ENCODE results near the gene GABRA5.

GRCh38 chr15:26954403-26954802 lies 87.5 kb downstream of the GABRA5 start:
- TF ChIP-seq POLR2AphosphoS5 (IDR thresholded peaks at IDR 0.05) (no peak), EP300 (IDR thresholded peaks at IDR 0.05) (no peak), POLR2A (IDR thresholded peaks at IDR 0.05) (no peak)
- TF ChIP-seq, protein P1, sequence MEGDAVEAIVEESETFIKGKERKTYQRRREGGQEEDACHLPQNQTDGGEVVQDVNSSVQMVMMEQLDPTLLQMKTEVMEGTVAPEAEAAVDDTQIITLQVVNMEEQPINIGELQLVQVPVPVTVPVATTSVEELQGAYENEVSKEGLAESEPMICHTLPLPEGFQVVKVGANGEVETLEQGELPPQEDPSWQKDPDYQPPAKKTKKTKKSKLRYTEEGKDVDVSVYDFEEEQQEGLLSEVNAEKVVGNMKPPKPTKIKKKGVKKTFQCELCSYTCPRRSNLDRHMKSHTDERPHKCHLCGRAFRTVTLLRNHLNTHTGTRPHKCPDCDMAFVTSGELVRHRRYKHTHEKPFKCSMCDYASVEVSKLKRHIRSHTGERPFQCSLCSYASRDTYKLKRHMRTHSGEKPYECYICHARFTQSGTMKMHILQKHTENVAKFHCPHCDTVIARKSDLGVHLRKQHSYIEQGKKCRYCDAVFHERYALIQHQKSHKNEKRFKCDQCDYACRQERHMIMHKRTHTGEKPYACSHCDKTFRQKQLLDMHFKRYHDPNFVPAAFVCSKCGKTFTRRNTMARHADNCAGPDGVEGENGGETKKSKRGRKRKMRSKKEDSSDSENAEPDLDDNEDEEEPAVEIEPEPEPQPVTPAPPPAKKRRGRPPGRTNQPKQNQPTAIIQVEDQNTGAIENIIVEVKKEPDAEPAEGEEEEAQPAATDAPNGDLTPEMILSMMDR (IDR thresholded peaks at IDR 0.05): no peak
